Skeletal muscle tissue (tissue), 4 donors: ENCODE data around the gene KCNIP4. TPM values are rescaled to one million over a fixed set of nuclear protein-coding genes. Genes with fewer than 3 reads are reported as not detected.

ENCODE experiments used
- H3K27ac ChIP-seq: one replicate; pipeline ENCODE4 v1.7.0; 2013; ENCODE audit warnings: mild to moderate bottlenecking, low read depth, low read length, inconsistent platforms
- H3K27me3 ChIP-seq, 3 donors: one replicate each; pipeline ENCODE4 v1.7.0; 2013; ENCODE audit warnings: low read length in 3 of 3; ENCODE audit not compliant: control insufficient read depth in 3 of 3, insufficient read depth in 3 of 3
- H3K36me3 ChIP-seq, 3 donors: one replicate each; pipeline ENCODE4 v1.7.0; 2013; ENCODE audit warnings: low read length in 3 of 3; ENCODE audit not compliant: control insufficient read depth in 3 of 3, insufficient read depth in 3 of 3
- H3K4me1 ChIP-seq, 3 donors: one replicate each; pipeline ENCODE4 v1.7.0; 2013; ENCODE audit warnings: low read length in 3 of 3, mild to moderate bottlenecking in 3 of 3; ENCODE audit not compliant: control insufficient read depth in 3 of 3, insufficient read depth in 3 of 3
- H3K4me3 ChIP-seq, 3 donors: one replicate each; pipeline ENCODE4 v1.7.0; 2013; ENCODE audit warnings: low read length in 3 of 3
- H3K9ac ChIP-seq, 3 donors: one replicate each; pipeline ENCODE4 v1.7.0; 2013; ENCODE audit warnings: low read length in 3 of 3, mild to moderate bottlenecking in 3 of 3, moderate library complexity in 2 of 3, low read depth in 1 of 3
- H3K9me3 ChIP-seq, 3 donors: one replicate each; pipeline ENCODE4 v1.7.0; 2013; ENCODE audit warnings: low read length in 3 of 3; ENCODE audit not compliant: control insufficient read depth in 3 of 3
- total RNA-seq: library from RNA; depleted of rRNA; stranded (reverse); fragments of >200 nt; gene quantifications from one replicate; pipeline ENCODE4 v1.2.3, GENCODE V29; 2014
- donor health status: Osteomylitis.

Gene KCNIP4
- total RNA-seq, 1 donor from 2014 or later, result 0.52 TPM

DNA sequence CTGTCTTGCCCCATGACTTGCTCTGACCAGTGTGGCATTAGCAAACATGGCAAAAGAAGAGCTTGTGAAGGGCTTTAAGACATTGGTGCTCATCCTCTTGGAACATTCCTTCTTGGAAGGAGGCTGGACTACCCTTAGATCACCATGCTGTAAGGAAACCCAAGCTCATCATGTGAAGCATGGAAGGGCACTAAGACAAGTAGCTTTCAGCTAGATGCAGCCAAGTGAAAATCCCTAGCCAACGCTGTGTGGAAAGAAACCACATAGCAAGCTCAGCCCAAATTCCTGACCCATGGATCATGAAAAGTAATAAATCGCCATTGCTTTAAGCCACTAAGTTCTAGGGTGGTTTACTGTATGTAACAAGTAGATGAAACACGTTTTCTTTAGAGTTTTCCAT lies 1260.7 kb downstream of the KCNIP4 start:
- H3K4me3 ChIP-seq, result no peak overlapping the region
- H3K9ac ChIP-seq, result no peak overlapping the region
- H3K27ac ChIP-seq, result no peak overlapping the region
- H3K9me3 ChIP-seq, result no peaks in the 10 kb centered on the region
- H3K27me3 ChIP-seq, result no peaks in the 10 kb centered on the region
- no peaks in the 10 kb centered on the region for H3K36me3 ChIP-seq
- H3K4me1 ChIP-seq, result no peaks in the 10 kb centered on the region

DNA sequence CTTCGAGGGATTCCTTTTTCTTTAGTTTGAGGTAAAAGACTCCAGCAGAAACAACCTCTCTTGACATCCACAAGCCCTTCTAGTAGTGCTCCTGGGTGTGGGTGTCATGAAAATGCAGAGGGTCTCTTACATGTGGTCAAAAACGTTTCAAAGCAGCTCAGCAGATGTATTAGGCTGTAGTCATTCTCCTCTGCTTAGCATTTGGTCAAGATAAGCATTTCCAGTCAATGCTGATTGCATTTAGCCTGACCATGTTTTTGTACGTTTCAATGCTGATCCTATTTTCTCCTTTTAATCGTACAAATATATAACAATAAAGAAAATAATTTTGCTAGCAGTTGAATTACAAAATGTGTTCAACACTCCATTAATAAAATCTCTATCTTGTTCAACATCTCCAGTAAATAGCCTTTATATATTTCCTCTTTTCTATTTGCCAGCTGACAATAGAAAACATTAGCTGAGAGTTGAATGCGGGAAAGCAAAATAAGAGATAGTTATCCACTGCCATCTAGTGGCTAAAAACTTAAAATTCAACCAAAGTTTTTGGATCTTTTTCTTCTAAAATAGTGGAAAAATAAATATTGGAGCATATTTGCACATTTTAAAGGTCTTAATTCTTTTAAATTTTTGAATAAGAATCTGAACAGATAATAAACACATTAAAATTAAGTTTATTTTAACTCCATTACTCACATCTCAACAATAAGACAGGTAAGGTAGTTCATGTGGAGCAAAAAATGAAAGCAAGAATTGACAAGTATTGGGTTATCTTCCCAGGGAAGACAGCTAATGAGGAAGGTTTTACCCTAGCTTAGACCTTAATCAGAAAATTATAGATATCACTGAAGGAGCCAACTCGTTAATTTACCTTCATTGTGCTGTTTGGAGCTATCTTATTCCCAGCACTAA lies 1263.5 kb downstream of the KCNIP4 start:
- Histone ChIP-seq H3K9me3 (no peaks in the 10 kb centered on the region), H3K27ac (no peak overlapping the region), H3K36me3 (no peaks in the 10 kb centered on the region), H3K27me3 (peaks cover 0 to 6% (median 0%) of the 10 kb centered on the region in 3 donors), H3K9ac (no peak overlapping the region), H3K4me1 (no peaks in the 10 kb centered on the region), H3K4me3 (no peak overlapping the region)

DNA sequence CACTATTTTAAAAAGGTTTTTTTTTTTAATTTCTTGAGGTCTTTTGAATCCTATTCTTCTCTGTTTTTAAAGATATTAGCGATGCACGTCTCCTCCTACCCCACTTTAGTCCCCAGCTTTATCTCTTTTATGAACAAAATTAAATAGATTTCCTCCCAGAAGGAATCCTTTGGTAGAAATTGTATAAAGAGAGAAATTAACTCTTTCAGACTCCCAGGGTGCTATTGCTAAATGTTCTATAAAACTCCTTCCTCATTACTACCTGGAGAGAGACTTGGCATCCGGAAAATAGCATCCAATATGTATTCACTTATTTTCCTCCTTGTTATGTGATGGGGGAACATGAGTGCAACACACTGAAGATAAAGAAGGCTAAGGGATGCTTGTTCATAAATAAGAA lies 1264.8 kb downstream of the KCNIP4 start:
- Histone ChIP-seq H3K4me3 (no peak overlapping the region), H3K9ac (no peak overlapping the region), H3K27ac (no peak overlapping the region), H3K4me1 (no peaks in the 10 kb centered on the region), H3K27me3 (peaks cover 0 to 6% (median 0%) of the 10 kb centered on the region in 3 donors), H3K36me3 (no peaks in the 10 kb centered on the region), H3K9me3 (no peaks in the 10 kb centered on the region)

DNA sequence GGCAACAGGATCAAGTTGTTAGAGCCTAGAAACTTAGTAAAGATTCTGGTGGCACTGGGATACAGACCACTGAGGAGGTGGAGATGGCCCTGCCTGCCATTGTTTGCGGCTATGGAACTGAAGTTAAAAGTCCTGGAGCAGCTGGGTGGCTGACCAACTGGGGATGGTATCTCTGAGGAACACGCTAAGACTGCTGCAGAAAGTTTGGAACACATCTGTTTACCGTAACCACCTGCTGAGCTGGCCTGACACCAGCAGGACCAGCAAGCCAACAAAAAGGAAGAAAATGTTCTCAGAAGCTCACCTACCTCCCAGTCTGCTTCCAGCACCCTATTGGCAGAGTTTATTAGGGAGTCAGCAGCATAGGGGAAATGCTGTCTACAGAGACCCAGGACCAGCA lies 1265.7 kb downstream of the KCNIP4 start:
- no peak overlapping the region for H3K27ac ChIP-seq
- H3K4me1 ChIP-seq, result no peaks in the 10 kb centered on the region
- no peaks in the 10 kb centered on the region for H3K9me3 ChIP-seq
- no peaks in the 10 kb centered on the region for H3K36me3 ChIP-seq
- H3K4me3 ChIP-seq, result no peak overlapping the region
- peaks cover 0 to 6% (median 5%) of the 10 kb centered on the region in 3 donors for H3K27me3 ChIP-seq
- H3K9ac ChIP-seq, result no peak overlapping the region

DNA sequence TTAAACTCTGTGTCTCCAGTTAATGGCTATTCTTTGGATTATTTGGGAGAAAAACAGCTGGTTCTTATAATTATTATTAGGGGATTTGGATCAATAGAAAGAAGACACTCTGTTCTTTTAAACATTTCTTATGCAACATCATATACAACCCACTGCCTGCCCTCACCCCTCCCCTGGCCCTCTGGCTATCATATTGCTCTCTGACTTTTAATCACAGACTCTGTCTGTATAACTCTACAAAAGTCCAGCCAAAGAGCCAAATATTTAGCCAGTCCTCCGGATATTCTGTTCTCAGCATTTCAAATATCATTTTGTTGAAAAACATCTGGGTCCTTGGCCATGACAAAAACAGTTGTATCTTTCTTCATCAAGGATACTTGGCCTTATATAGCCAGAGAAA lies 1267.3 kb downstream of the KCNIP4 start:
- no peak overlapping the region for H3K9ac ChIP-seq
- H3K27ac ChIP-seq, result no peak overlapping the region

DNA sequence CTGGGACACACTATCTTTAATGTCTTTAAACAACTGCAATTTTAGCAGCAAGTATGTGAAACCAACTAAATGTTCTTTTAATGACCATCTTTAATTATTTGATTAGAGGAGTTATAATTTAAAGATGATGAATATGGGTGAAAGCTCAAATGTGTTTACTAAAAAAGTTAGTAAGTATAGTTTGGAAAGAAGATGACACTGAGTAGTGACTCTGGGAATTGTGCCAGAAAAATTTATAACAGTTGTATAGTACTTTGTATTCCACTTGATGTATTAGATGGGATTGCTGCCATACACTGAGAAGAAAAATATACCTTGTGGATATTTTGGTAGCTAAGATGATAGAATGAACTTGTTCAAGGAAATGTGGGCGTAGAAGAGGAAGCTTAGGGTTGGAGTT lies 1267.8 kb downstream of the KCNIP4 start:
- Histone ChIP-seq H3K27ac (no peak overlapping the region), H3K4me3 (no peak overlapping the region), H3K27me3 (peaks cover 0 to 6% (median 5%) of the 10 kb centered on the region in 3 donors), H3K9me3 (no peaks in the 10 kb centered on the region), H3K36me3 (no peaks in the 10 kb centered on the region), H3K4me1 (no peaks in the 10 kb centered on the region), H3K9ac (no peak overlapping the region)

More for the DNA sequence above, 1267.3 kb downstream of the KCNIP4 start:
- Histone ChIP-seq H3K4me1 (no peaks in the 10 kb centered on the region), H3K27me3 (peaks cover 0 to 6% (median 5%) of the 10 kb centered on the region in 3 donors), H3K9me3 (no peaks in the 10 kb centered on the region), H3K36me3 (no peaks in the 10 kb centered on the region), H3K4me3 (no peak overlapping the region)

DNA sequence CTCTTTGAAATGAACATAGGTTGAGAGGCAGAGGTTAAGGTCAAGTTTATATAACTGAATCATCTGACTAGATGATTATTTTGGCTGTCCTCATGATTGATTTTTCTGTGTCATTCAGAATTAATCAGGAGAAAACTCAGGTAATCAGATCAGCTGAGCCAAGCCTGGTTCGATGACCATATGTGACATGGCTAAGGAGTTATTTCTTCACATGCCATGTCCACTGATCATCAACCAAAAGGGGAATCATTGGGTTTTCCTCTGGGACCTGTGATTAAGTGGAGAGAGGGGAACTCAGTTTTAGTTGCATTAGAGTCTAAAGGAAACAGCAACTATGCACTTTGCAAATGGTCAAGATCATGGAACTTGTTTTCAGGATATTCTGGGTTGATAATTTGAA lies 1268.6 kb downstream of the KCNIP4 start:
- Histone ChIP-seq H3K27ac (no peak overlapping the region), H3K36me3 (no peaks in the 10 kb centered on the region), H3K9ac (no peak overlapping the region), H3K27me3 (peaks cover 0 to 6% (median 5%) of the 10 kb centered on the region in 3 donors), H3K4me1 (no peaks in the 10 kb centered on the region), H3K4me3 (no peak overlapping the region), H3K9me3 (no peaks in the 10 kb centered on the region)
